Neuronal stem cell (in vitro differentiated cells): ENCODE measurements around the gene AGAP1.
A peak's percentile ranks its signal among the peaks of the same experiment; 100 is the strongest.

Experiments
- DNase-seq: peaks from one replicate; pipeline ENCODE4 v3.0.0-alpha.2; 2013; ENCODE audit warnings: low spot score
- H2AFZ ChIP-seq: one replicate; pipeline ENCODE4 v1.6.1; 2013; ENCODE audit warnings: mild to moderate bottlenecking, low read length, inconsistent platforms
- H2AK5ac ChIP-seq: 2 replicates; pipeline ENCODE4 v1.6.1; 2013; ENCODE audit warnings: low read depth, mild to moderate bottlenecking, inconsistent platforms, low read length, moderate library complexity, mixed read lengths
- H2BK120ac ChIP-seq: 2 replicates; pipeline ENCODE4 v1.6.1; 2013; ENCODE audit warnings: low read depth, mild to moderate bottlenecking, inconsistent platforms, low read length, moderate library complexity, mixed read lengths
- H2BK12ac ChIP-seq: one replicate; pipeline ENCODE4 v1.6.1; 2013; ENCODE audit warnings: low read length, inconsistent platforms
- H2BK15ac ChIP-seq: 2 replicates; pipeline ENCODE4 v1.6.1; 2013; ENCODE audit warnings: mild to moderate bottlenecking, low read length, inconsistent platforms, mixed read lengths
- H2BK5ac ChIP-seq: one replicate; pipeline ENCODE4 v1.6.1; 2013; ENCODE audit warnings: inconsistent platforms, mild to moderate bottlenecking, low read length, moderate library complexity
- H3K14ac ChIP-seq: one replicate; pipeline ENCODE4 v1.6.1; 2013; ENCODE audit warnings: low read length, inconsistent platforms
- H3K18ac ChIP-seq: 2 replicates; pipeline ENCODE4 v1.6.1; 2013; ENCODE audit warnings: low read length, inconsistent platforms
- H3K23ac ChIP-seq: 2 replicates; pipeline ENCODE4 v1.6.1; 2013; ENCODE audit warnings: low read depth, mild to moderate bottlenecking, mixed read lengths, low read length, inconsistent platforms; ENCODE audit not compliant: poor library complexity
- H3K27ac ChIP-seq: replicated peaks from 3 replicates; pipeline ENCODE4 v1.5.1; 2013; ENCODE audit warnings: low read length, inconsistent platforms
- H3K27me3 ChIP-seq, 3 experiments: 2 replicates each; pipeline ENCODE4 v1.6.1; 2013; ENCODE audit warnings: low read length in 3 of 3, mild to moderate bottlenecking in 2 of 3, inconsistent platforms in 1 of 3, low read depth in 1 of 3, mixed read lengths in 1 of 3, moderate library complexity in 1 of 3; ENCODE audit not compliant: control insufficient read depth in 3 of 3, insufficient read depth in 3 of 3
- H3K36me3 ChIP-seq, 2 donors: replicated peaks in 1 of 2; 2 replicates each; pipeline ENCODE4 v1.6.1; 2013; ENCODE audit warnings: low read length in 2 of 2; ENCODE audit not compliant: control insufficient read depth in 2 of 2, insufficient read depth in 2 of 2
- H3K4ac ChIP-seq: 2 replicates; pipeline ENCODE4 v1.6.1; 2013; ENCODE audit warnings: inconsistent platforms, mild to moderate bottlenecking, low read length, moderate library complexity
- H3K4me1 ChIP-seq, 2 donors: 1 replicate in 1 of 2; 2 replicates in 1 of 2; pipeline ENCODE4 v1.6.1; 2013; ENCODE audit warnings: low read length in 2 of 2, low read depth in 1 of 2; ENCODE audit not compliant: control insufficient read depth in 2 of 2, insufficient read depth in 1 of 2
- H3K4me2 ChIP-seq: one replicate; pipeline ENCODE4 v1.6.1; 2013; ENCODE audit warnings: mild to moderate bottlenecking, low read length, inconsistent platforms; ENCODE audit not compliant: insufficient read depth, poor library complexity, severe bottlenecking
- H3K4me3 ChIP-seq, 2 donors: 2 replicates each; pipeline ENCODE4 v1.5.1; 2013; ENCODE audit warnings: low read length in 2 of 2, mild to moderate bottlenecking in 2 of 2, inconsistent platforms in 1 of 2, moderate library complexity in 1 of 2
- H3K79me1 ChIP-seq: one replicate; pipeline ENCODE4 v1.6.1; 2013; ENCODE audit warnings: low read depth, mild to moderate bottlenecking, inconsistent platforms, low read length, moderate library complexity
- H3K9ac ChIP-seq: one replicate; pipeline ENCODE4 v1.6.1; 2013; ENCODE audit warnings: mild to moderate bottlenecking, low read depth, low read length, inconsistent platforms; ENCODE audit not compliant: poor library complexity
- H3K9me3 ChIP-seq, 2 donors: replicated peaks in 1 of 2; 2 replicates each; pipeline versions ENCODE3 to v1.6.1; 2013; ENCODE audit warnings: low read length in 2 of 2, mild to moderate bottlenecking in 2 of 2, inconsistent platforms in 1 of 2, low read depth in 1 of 2, mixed read lengths in 1 of 2, moderate library complexity in 1 of 2; ENCODE audit not compliant: control insufficient read depth in 2 of 2, insufficient read depth in 1 of 2
- H4K8ac ChIP-seq: one replicate; pipeline ENCODE4 v1.6.1; 2013; ENCODE audit warnings: low read depth, mild to moderate bottlenecking, inconsistent platforms, low read length, moderate library complexity
- H4K91ac ChIP-seq: one replicate; pipeline ENCODE4 v1.6.1; 2013; ENCODE audit warnings: low read length, low read depth, mild to moderate bottlenecking, inconsistent platforms; ENCODE audit not compliant: poor library complexity
- WGBS, 2 donors: extraction: QIAGEN DNeasy Blood & Tissue Kit; methylation state at CpG; one replicate each; pipeline ENCODE4 v1.1.7; 2013; ENCODE audit warnings: missing lambda C conversion rate in 2 of 2, mixed read lengths in 1 of 2; ENCODE audit not compliant: insufficient read length in 2 of 2, insufficient replicate concordance in 1 of 2; ENCODE audit errors: extremely low coverage in 2 of 2; 5-methylcytosine and 5-hydroxymethylcytosine counted together

Gene AGAP1

GRCh38 chr2:235908826-235909225 lies 415.0 kb downstream of the AGAP1 start:
- H3K36me3 ChIP-seq = peaks cover 3 to 43% of the 10 kb centered on the region in 2 donors
- no peaks in the 10 kb centered on the region for H3K27me3 ChIP-seq
- no peak overlapping the region for H3K14ac ChIP-seq
- H3K23ac ChIP-seq = no peak overlapping the region
- H3K9me3 ChIP-seq = no peaks in the 10 kb centered on the region
- H3K4me2 ChIP-seq = no peak overlapping the region
- no peak overlapping the region for H3K4me3 ChIP-seq
- no peak overlapping the region for H2AK5ac ChIP-seq
- no peak overlapping the region for H2BK5ac ChIP-seq
- no peak for DNase-seq
- no peaks in the 10 kb centered on the region for H3K79me1 ChIP-seq
- H2BK120ac ChIP-seq = no peak overlapping the region
- H3K27ac ChIP-seq = no peak overlapping the region
- no peak overlapping the region for H4K8ac ChIP-seq
- H3K18ac ChIP-seq = no peak overlapping the region
- no peak overlapping the region for H3K9ac ChIP-seq
- no peak overlapping the region for H3K4ac ChIP-seq
- no peak overlapping the region for H2BK12ac ChIP-seq
- H2BK15ac ChIP-seq = no peak overlapping the region
- no peak overlapping the region for H4K91ac ChIP-seq
- no CpG with 5 or more reads among the region's 6 CpGs for WGBS, 2 donors
- H2AFZ ChIP-seq = no peak overlapping the region
- H3K4me1 ChIP-seq = peaks cover 2 to 4% of the 10 kb centered on the region in 2 donors

GRCh38 chr2:235909358-235909757 lies 415.5 kb downstream of the AGAP1 start:
- H3K4me2 ChIP-seq = no peak overlapping the region
- H4K8ac ChIP-seq = no peak overlapping the region
- no peak overlapping the region for H3K18ac ChIP-seq
- peaks cover 3 to 47% of the 10 kb centered on the region in 2 donors for H3K36me3 ChIP-seq
- no peaks in the 10 kb centered on the region for H3K27me3 ChIP-seq
- H3K4ac ChIP-seq = no peak overlapping the region
- DNase-seq = no peak
- H3K4me1 ChIP-seq = peaks cover under 1 to 4% of the 10 kb centered on the region in 2 donors
- H2BK15ac ChIP-seq = no peak overlapping the region
- no peaks in the 10 kb centered on the region for H3K9me3 ChIP-seq
- no peaks in the 10 kb centered on the region for H3K79me1 ChIP-seq
- H2BK5ac ChIP-seq = no peak overlapping the region
- no peak overlapping the region for H3K27ac ChIP-seq
- H3K4me3 ChIP-seq = no peak overlapping the region
- H3K14ac ChIP-seq = no peak overlapping the region
- H2BK12ac ChIP-seq = no peak overlapping the region
- no CpG with 5 or more reads among the region's 2 CpGs for WGBS, 2 donors
- no peak overlapping the region for H2AK5ac ChIP-seq
- no peak overlapping the region for H2AFZ ChIP-seq
- no peak overlapping the region for H3K23ac ChIP-seq
- no peak overlapping the region for H3K9ac ChIP-seq
- H2BK120ac ChIP-seq = no peak overlapping the region
- H4K91ac ChIP-seq = no peak overlapping the region

- Histone ChIP-seq H3K79me1 (no peaks in the 10 kb centered on the region), H4K91ac (no peak overlapping the region), H3K36me3 (peaks cover 5 to 54% of the 10 kb centered on the region in 2 donors), H2BK120ac (no peak overlapping the region), H3K9me3 (peaks cover 0 to 5% of the 10 kb centered on the region in 2 donors), H3K4me2 (no peak overlapping the region), H3K14ac (no peak overlapping the region), H2BK12ac (no peak overlapping the region), H2AK5ac (no peak overlapping the region), H3K9ac (peak overlapping the region; percentile 63), H3K4me3 (no peak overlapping the region), H3K4ac (no peak overlapping the region), H2BK5ac (no peak overlapping the region), H3K27me3 (no peaks in the 10 kb centered on the region), H4K8ac (no peak overlapping the region), H3K27ac (no peak overlapping the region), H3K18ac (no peak overlapping the region), H3K23ac (no peak overlapping the region), H2AFZ (no peak overlapping the region), H2BK15ac (no peak overlapping the region), H3K4me1 (peaks cover 0 to 4% of the 10 kb centered on the region in 2 donors)
- DNase-seq = no peak
- WGBS, 2 donors = no CpG with 5 or more reads among the region's 3 CpGs
Observed at GRCh38 chr2:235910067-235910466, 416.2 kb downstream of the AGAP1 start.

- Histone ChIP-seq H4K8ac (no peak overlapping the region), H3K9ac (no peak overlapping the region), H3K9me3 (peaks cover 1 to 15% of the 10 kb centered on the region in 2 donors), H3K27ac (no peak overlapping the region), H3K79me1 (no peaks in the 10 kb centered on the region), H3K4me2 (no peak overlapping the region), H3K27me3 (no peaks in the 10 kb centered on the region), H2BK12ac (no peak overlapping the region), H3K23ac (no peak overlapping the region), H4K91ac (no peak overlapping the region), H2AFZ (no peak overlapping the region), H3K36me3 (peaks cover 5 to 63% of the 10 kb centered on the region in 2 donors), H2BK5ac (no peak overlapping the region), H3K14ac (no peak overlapping the region), H3K4me3 (no peak overlapping the region), H2AK5ac (no peak overlapping the region), H2BK15ac (no peak overlapping the region), H3K4ac (no peak overlapping the region), H3K18ac (no peak overlapping the region), H2BK120ac (no peak overlapping the region), H3K4me1 (peaks cover 0 to 4% of the 10 kb centered on the region in 2 donors)
- DNase-seq = no peak
- no CpG with 5 or more reads among the region's 6 CpGs for WGBS, 2 donors
Observed at GRCh38 chr2:235911125-235911524, 417.3 kb downstream of the AGAP1 start.
